Stimulated activated CD4-positive, alpha-beta T cell treated with anti-CD3 and anti-CD28 coated beads, Interleukin-15, amount 100 ng/mL, for 24 hours (primary cell): ENCODE results near the gene DIAPH3.

Experiments used
- DNase-seq: peaks from one replicate; pipeline ENCODE4 v3.0.0-alpha.2; 2020

The DIAPH3 gene

GRCh38 chr13:59843040-59843439 is 320.7 kb downstream of the DIAPH3 start:
- DNase-seq = no peak

DNA sequence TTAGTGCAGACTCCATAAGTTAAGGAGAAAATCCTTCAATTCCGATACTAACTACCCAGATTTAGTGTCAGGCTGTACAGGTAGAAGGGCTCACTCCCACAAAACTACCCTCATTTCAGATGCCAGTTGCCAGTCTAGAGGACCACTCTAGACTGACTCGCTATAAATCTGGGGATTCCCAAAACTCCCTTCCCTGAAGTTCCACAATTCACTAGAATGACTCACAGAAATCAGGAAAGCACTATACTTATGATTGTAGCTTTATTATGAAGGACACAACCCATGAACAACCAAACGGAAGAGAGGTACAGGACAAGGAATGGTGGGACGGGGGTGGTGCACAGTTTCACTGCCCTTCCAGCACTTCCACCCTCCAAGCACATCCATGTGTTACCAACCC is 321.2 kb downstream of the DIAPH3 start:
- DNase-seq = no peak

GRCh38 chr13:59839186-59839585 is 324.5 kb downstream of the DIAPH3 start:
- DNase-seq = no peak

GRCh38 chr13:59837101-59837500 is 326.6 kb downstream of the DIAPH3 start:
- DNase-seq = no peak

DNA sequence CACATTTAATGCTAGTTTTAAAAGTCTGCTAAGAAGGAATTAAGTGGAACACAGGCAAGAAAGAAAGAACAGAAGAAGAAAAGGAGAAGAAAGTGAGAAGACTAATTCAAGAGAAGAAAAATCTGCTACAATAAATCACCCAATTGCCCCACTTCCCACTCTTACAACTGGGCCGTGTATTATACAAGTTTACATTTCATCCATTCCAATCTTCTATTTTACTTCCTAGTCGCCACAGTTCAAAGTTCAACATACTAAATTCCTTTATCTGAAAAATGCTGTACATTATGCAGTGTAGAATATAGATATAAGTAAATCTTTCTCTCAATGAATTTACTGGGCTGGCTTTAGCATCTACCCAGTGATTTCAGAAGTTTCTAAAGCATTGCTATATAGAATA is 328.2 kb downstream of the DIAPH3 start:
- DNase-seq = no peak

DNA sequence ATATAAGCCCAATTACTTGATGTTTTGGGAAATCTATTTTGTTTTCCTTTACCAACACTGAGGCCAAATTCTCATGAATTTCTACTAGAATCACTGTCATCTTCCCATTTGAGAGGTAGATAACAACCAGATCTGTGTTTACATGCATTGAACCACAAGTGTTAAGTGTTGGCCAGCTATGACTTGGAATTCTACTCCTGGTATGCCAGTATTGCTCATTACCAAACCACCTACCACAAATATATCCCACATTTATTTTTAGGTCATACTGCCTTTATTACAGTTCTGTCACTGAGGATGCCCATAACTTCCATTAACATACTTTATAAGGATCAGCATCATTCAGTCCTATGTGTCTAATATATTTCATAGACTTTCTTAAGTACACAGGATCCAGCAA is 328.9 kb downstream of the DIAPH3 start:
- no peak for DNase-seq

GRCh38 chr13:59829690-59830089 is 334.0 kb downstream of the DIAPH3 start:
- no peak for DNase-seq

GRCh38 chr13:59823486-59823885 is 340.2 kb downstream of the DIAPH3 start:
- no peak for DNase-seq

DNA sequence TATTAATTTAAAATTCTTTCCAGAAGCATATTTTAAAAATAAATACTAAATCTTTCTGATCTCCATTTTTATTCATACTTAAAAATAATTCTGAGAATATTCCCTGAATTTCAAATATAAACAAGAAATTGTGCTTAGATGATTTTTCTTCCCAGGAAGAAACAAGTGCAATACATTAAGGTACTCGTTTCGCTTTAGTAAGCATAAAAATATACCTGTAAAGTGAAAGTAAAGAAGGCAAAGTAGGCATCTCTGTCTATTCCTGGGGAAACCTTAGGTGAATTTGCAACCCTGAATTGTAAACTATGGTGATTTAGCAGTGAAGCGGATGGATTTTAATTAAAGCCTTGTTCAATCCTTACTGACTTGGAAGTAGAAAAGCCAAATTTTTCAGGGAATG is 354.2 kb downstream of the DIAPH3 start:
- no peak for DNase-seq

- DNase-seq = no peak
These were observed 356.9 kb downstream of the DIAPH3 start for GRCh38 chr13:59806801-59807200.

DNA sequence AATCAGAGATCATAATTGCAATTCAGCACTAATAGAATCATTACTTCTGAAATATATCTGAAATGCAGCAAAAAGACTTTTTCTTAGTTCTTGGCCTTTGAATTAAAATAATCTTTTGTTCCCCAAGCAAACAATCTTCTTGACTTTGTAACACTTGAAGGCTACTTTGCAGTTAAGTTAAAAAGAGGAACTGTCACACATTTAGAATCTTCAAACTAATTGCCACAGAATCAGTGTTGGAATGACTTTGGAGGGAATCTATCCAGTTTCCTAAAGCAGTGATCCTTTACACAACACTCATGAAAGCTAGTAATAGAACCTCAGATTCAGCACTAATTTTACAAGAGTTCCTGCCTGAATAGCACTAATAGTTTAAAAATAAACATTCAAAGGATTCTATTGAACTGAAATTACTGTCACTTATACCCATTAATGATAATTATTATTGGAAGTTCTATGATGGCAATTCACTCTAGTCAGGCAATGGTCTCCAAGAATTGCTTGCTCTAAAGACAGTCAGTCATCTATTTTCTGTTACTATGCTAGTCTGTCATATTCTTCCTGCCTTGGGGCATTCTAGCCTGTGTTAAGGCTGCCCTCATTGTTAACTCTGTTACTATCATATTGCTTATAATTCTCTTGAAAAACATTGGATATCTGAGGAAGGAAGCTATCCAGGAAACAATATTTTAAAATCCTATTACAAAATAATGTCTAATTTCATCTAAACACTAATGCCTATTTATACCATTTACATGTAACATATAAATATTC is 362.4 kb downstream of the DIAPH3 start:
- no peak for DNase-seq

DNA sequence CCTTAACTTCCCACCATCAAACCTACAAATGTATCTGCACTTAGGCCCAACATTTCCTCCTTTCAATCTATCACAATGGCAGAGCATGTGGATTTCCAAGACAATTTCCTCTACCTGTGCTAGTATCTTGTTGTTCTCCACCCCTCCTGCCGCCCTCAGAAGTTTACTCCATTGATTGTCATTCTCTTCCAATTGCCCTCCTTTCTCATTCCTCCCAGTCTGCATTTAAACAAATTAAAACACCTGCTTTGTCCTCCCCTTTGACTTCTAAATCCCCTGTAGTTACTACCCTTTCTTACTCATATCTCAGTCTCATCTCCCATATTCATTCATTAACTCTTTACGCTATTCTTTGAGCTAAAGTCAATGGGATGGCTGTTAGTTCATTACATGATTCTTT is 370.6 kb downstream of the DIAPH3 start:
- DNase-seq = no peak

- DNase-seq = no peak
These were observed 373.1 kb downstream of the DIAPH3 start for GRCh38 chr13:59790626-59791025.

DNA sequence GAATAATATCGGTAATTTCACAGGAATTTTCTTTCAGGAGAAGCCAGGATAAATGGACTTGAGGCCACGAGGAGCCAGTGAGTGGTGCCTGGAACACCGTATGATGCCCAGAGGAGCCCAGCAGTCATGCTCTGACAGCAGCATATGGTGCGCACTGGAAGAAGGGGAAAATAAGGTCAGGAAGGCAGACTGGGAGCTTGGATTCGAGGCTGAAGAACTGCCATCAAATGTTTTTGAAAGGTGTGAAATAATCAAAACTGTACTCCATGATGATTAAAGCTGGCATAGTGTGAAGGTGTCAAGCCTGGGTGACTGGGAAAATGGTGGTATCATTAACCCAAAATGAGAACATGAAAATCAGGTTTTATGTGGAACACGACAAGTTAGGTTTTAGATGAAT is 374.2 kb downstream of the DIAPH3 start:
- DNase-seq = no peak

- DNase-seq = no peak
These were observed 376.0 kb downstream of the DIAPH3 start for GRCh38 chr13:59787679-59788078.

DNA sequence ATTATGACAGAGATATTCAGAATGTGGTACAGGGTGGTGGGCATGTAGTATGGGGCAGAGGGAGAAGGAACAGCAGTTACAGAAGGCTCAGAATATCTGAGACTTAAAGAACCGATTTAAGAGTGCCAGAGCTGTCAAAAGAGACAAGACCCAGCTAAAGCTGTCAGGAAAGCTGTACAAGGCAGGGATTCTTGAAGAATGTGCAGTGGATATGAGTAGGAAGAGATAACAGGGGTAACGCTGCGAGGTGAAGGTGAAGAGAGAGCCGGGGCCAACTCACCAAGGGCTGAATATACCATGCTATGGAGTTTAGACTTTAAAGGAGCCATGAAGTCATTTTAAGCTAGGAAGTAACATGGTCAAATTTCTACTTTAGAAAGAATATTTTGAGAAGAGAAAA is 381.0 kb downstream of the DIAPH3 start:
- no peak for DNase-seq

DNA sequence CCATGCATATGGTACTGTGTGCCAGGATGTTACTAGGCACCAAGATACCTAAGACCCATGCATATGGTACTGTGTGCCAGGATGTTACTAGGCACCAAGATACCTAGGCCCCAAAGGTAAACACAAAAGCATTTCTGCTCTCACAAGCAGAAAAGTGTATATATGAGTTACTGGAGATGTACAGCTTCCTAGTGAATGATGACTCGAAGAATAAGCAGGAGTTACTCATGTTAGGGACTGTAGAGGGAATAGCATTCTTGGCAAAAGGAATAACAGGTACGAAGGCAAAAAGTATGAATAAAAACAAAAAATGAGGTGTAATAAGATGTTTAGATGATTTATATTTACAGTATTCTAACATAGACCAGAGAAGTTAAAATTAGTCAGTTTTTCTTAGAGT is 383.7 kb downstream of the DIAPH3 start:
- DNase-seq = no peak

DNA sequence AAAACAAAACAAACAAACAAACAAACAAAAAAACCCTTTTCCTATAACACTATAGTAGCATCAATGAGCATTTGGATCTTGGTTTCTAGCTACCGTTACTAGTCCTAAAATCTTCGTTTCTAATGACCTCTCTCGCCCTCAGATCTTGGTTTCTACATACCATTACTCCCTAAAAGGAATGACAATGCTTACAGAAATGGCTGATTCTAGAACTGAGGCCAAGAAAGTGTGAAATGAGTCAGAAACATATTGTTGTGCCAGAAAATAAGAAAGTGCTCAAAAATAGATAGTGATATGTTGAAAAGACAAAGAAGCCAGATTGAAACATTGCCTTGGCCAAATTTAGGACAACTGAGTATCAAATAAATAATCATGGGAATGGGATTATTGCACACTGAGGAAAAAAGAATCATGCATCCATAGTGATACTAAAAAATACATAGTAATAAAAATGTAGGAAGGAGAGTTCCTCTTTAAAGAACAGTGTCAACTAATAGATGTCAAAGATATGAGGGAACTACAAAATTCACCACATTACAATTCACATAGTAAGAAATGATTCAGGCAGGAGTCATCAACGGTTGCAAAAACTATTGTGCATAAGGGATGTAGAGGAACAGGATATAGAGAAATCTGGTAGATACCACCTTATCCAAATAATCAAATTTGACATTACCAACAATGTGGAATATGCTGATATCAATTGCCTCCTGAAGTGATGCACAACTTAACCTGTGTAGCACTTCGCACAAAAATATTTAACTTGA is 386.6 kb downstream of the DIAPH3 start:
- no peak for DNase-seq

- no peak for DNase-seq
These were observed 389.2 kb downstream of the DIAPH3 start for GRCh38 chr13:59774491-59774971.

- no peak for DNase-seq
These were observed 392.5 kb downstream of the DIAPH3 start for GRCh38 chr13:59771272-59771671.

DNA sequence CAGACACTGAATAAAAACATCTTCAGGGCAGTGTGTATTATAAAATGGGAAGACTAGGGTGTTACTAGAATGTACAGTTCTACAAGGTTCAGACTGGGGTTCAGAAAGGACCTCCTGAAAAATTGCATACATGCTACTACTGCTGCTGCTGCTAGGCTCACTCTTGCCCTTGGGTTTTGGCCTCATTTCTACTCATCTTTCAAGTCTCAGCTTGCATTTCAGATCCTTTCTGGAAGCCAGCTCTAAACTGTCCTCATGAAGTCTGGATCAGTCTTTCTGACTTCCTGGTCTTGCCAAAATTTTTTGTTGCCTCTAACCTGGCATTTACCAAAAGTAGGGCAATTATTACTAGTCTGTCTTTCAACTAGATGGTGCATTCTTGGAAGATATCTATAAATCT is 393.3 kb downstream of the DIAPH3 start:
- DNase-seq = no peak

DNA sequence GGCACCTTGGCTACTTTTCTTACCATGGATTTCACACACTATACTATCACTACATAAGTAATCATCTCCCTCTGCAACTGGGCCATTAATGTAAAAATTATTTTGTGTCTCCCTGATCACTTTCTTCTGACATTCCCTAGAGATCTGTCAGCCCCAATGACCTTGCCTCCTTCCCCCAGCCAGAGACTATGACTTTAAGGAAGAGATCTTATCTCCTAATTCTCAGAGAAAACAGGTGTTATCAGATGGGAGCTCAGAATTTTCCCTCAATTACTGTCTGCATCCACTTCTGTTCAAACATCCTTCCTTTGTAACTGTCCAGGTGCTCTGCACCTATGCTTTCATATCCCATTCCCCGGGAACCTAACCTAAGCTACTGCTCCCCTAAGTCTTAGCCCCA is 397.5 kb downstream of the DIAPH3 start:
- DNase-seq = no peak

GRCh38 chr13:59755632-59756290 is 408.0 kb downstream of the DIAPH3 start:
- DNase-seq = no peak

GRCh38 chr13:59754411-59754810 is 409.3 kb downstream of the DIAPH3 start:
- no peak for DNase-seq
